ENCODE measurements around the gene CTSA. TPM values are rescaled to one million over a fixed set of nuclear protein-coding genes. Genes with fewer than 3 reads are reported as not detected.

The CTSA gene
- total RNA-seq, 1 donor from 2014 or later = 69.0 TPM

DNA sequence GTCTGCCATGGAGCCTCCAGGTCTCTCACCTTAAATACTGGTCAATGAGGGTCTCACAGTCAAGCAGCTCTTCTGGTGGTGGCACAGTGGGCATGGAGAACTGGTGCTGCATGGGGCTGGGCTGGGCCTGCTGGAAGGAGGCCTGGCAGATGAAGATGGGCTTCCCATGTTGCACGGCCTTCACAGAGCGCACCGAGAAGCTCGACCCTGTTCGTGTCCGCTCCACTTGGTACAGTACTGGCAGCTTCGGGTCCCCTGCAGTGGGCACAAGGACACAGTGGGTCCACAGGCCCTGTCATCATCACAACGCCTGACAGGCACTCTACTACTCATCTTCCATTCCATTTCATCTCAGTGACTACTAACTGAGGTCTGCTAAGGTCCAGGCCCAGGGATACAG lies 42.7 kb upstream of the CTSA start:
- H3K27me3 ChIP-seq (ENCODE audit: insufficient read depth, low read length) = no peaks in the 10 kb centered on the region
- TF ChIP-seq, protein P1, sequence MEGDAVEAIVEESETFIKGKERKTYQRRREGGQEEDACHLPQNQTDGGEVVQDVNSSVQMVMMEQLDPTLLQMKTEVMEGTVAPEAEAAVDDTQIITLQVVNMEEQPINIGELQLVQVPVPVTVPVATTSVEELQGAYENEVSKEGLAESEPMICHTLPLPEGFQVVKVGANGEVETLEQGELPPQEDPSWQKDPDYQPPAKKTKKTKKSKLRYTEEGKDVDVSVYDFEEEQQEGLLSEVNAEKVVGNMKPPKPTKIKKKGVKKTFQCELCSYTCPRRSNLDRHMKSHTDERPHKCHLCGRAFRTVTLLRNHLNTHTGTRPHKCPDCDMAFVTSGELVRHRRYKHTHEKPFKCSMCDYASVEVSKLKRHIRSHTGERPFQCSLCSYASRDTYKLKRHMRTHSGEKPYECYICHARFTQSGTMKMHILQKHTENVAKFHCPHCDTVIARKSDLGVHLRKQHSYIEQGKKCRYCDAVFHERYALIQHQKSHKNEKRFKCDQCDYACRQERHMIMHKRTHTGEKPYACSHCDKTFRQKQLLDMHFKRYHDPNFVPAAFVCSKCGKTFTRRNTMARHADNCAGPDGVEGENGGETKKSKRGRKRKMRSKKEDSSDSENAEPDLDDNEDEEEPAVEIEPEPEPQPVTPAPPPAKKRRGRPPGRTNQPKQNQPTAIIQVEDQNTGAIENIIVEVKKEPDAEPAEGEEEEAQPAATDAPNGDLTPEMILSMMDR (IDR thresholded peaks at IDR 0.05; ENCODE audit: insufficient read depth, low read depth, low read length) = no peak
- no peak for TF ChIP-seq EZH2 (IDR thresholded peaks at IDR 0.05; ENCODE audit: insufficient read depth, low read length)
- peaks cover 12% of the 10 kb centered on the region for H3K36me3 ChIP-seq (ENCODE audit: insufficient read depth, low read length)
- no peak overlapping the region for H3K27ac ChIP-seq (ENCODE audit: low read depth, low read length)
- peaks cover 20% of the 10 kb centered on the region for H3K36me3 Mint-ChIP-seq (ENCODE audit: low read depth, unreplicated experiment)
- no peaks in the 10 kb centered on the region for H3K79me2 ChIP-seq (ENCODE audit: insufficient read depth, low read length)
- H4K20me1 ChIP-seq (ENCODE audit: insufficient read depth, low read length) = peaks cover 6% of the 10 kb centered on the region
- no peaks in the 10 kb centered on the region for H3K4me1 ChIP-seq (ENCODE audit: insufficient read depth, low read length)
- no peak overlapping the region for H3K27ac Mint-ChIP-seq (ENCODE audit: unreplicated experiment)
- DNase-seq (ENCODE audit: low read depth) = no peak
- H3K4me3 Mint-ChIP-seq (ENCODE audit: unreplicated experiment) = no peak overlapping the region
- H3K9ac ChIP-seq (ENCODE audit: low read length) = no peak overlapping the region
- no peak overlapping the region for H2AFZ ChIP-seq (ENCODE audit: low read depth, low read length)
- FAIRE-seq = no peak
- H3K27me3 Mint-ChIP-seq (ENCODE audit: low read depth, unreplicated experiment) = no peaks in the 10 kb centered on the region
- H3K9me3 ChIP-seq (ENCODE audit: insufficient read depth, low read depth, low read length) = no peaks in the 10 kb centered on the region
- no peaks in the 10 kb centered on the region for H3K9me3 Mint-ChIP-seq (ENCODE audit: unreplicated experiment)
- H3K4me2 ChIP-seq (ENCODE audit: low read length) = no peak overlapping the region
- H3K4me1 Mint-ChIP-seq (ENCODE audit: low read depth, unreplicated experiment) = no peaks in the 10 kb centered on the region
- H3K4me3 ChIP-seq (ENCODE audit: insufficient read depth, low read depth, low read length) = no peak overlapping the region

DNA sequence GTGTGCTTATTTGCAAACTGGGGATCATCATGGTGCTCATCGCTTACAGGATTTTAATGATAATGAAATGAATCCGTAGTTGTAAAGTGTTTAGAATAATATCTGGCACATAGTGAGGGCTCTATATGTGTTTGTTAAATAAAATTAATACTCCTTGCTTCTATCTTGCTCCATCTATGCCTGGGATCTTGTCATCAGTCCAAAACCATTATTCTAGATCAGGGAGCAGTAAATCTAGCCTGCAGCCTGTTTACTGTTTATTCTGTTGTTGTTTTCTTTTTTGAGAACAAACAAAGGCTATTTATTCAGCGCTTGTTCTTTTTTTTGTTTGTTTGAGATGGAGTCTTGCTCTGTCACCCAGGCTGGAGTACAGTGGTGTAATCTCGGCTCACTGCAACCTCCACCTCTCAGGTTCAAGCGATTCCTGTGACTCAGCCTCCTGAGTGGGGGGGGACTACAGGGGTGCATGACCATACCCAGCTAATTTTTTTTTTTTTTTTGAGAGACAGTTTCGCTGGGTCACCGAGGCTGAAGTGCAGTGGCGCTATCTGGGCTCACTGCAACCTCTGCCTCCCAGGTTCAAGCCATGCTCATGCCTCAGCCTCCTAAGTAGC lies 42.1 kb upstream of the CTSA start:
- no peaks in the 10 kb centered on the region for H3K27me3 ChIP-seq (ENCODE audit: insufficient read depth, low read length)
- Mint-ChIP-seq H3K36me3 (ENCODE audit: low read depth, unreplicated experiment) (peaks cover 23% of the 10 kb centered on the region), H3K4me3 (ENCODE audit: unreplicated experiment) (no peak overlapping the region), H3K27ac (ENCODE audit: unreplicated experiment) (no peak overlapping the region), H3K27me3 (ENCODE audit: low read depth, unreplicated experiment) (no peaks in the 10 kb centered on the region), H3K9me3 (ENCODE audit: unreplicated experiment) (no peaks in the 10 kb centered on the region), H3K4me1 (ENCODE audit: low read depth, unreplicated experiment) (no peaks in the 10 kb centered on the region)
- no peak overlapping the region for H3K27ac ChIP-seq (ENCODE audit: low read depth, low read length)
- H3K36me3 ChIP-seq (ENCODE audit: insufficient read depth, low read length) = peaks cover 12% of the 10 kb centered on the region
- no peak overlapping the region for H3K9ac ChIP-seq (ENCODE audit: low read length)
- H3K4me3 ChIP-seq (ENCODE audit: insufficient read depth, low read depth, low read length) = no peak overlapping the region
- no peak overlapping the region for H3K4me2 ChIP-seq (ENCODE audit: low read length)
- H3K79me2 ChIP-seq (ENCODE audit: insufficient read depth, low read length) = no peaks in the 10 kb centered on the region
- FAIRE-seq = no peak
- no peaks in the 10 kb centered on the region for H3K9me3 ChIP-seq (ENCODE audit: insufficient read depth, low read depth, low read length)
- no peak for DNase-seq (ENCODE audit: low read depth)
- H3K4me1 ChIP-seq (ENCODE audit: insufficient read depth, low read length) = no peaks in the 10 kb centered on the region
- peaks cover 3% of the 10 kb centered on the region for H4K20me1 ChIP-seq (ENCODE audit: insufficient read depth, low read length)
- no peak overlapping the region for H2AFZ ChIP-seq (ENCODE audit: low read depth, low read length)
- TF ChIP-seq, protein P1 (IDR thresholded peaks at IDR 0.05; ENCODE audit: insufficient read depth, low read depth, low read length) = no peak
- TF ChIP-seq EZH2 (IDR thresholded peaks at IDR 0.05; ENCODE audit: insufficient read depth, low read length) = no peak

DNA sequence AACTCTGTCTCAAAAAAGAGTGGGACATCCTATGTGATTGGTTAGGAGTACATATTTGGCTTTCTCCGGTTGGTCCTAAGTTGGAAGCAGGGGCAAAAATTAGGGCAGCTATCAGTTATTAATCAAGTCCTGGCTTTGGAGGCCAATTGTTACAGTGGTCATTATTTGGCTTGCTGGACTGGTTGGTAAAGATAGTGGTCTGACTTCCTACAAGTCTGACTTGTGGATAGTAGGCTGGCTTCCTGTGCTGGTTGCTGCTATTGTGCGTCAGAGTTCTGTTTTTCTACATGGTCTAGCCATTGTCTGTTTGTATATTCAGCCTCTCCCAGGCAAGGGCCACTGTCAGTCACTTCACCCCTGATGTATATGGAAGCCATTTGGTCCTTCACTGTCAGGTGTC lies 40.9 kb upstream of the CTSA start:
- H3K4me1 ChIP-seq (ENCODE audit: insufficient read depth, low read length) = no peaks in the 10 kb centered on the region
- no peak for DNase-seq (ENCODE audit: low read depth)
- H3K27me3 Mint-ChIP-seq (ENCODE audit: low read depth, unreplicated experiment) = no peaks in the 10 kb centered on the region
- H2AFZ ChIP-seq (ENCODE audit: low read depth, low read length) = no peak overlapping the region
- H3K9me3 ChIP-seq (ENCODE audit: insufficient read depth, low read depth, low read length) = no peaks in the 10 kb centered on the region
- peaks cover 8% of the 10 kb centered on the region for H3K79me2 ChIP-seq (ENCODE audit: insufficient read depth, low read length)
- no peak for TF ChIP-seq EZH2 (IDR thresholded peaks at IDR 0.05; ENCODE audit: insufficient read depth, low read length)
- TF ChIP-seq, protein P1 (IDR thresholded peaks at IDR 0.05; ENCODE audit: insufficient read depth, low read depth, low read length) = no peak
- H3K36me3 ChIP-seq (ENCODE audit: insufficient read depth, low read length) = peaks cover 6% of the 10 kb centered on the region
- H3K4me2 ChIP-seq (ENCODE audit: low read length) = no peak overlapping the region
- no peak overlapping the region for H3K4me3 Mint-ChIP-seq (ENCODE audit: unreplicated experiment)
- H3K9ac ChIP-seq (ENCODE audit: low read length) = no peak overlapping the region
- FAIRE-seq = no peak
- H3K27ac ChIP-seq (ENCODE audit: low read depth, low read length) = no peak overlapping the region
- peaks cover 24% of the 10 kb centered on the region for H3K36me3 Mint-ChIP-seq (ENCODE audit: low read depth, unreplicated experiment)
- H4K20me1 ChIP-seq (ENCODE audit: insufficient read depth, low read length) = peaks cover 9% of the 10 kb centered on the region
- no peak overlapping the region for H3K27ac Mint-ChIP-seq (ENCODE audit: unreplicated experiment)
- H3K9me3 Mint-ChIP-seq (ENCODE audit: unreplicated experiment) = no peaks in the 10 kb centered on the region
- no peak overlapping the region for H3K4me3 ChIP-seq (ENCODE audit: insufficient read depth, low read depth, low read length)
- no peaks in the 10 kb centered on the region for H3K27me3 ChIP-seq (ENCODE audit: insufficient read depth, low read length)
- no peaks in the 10 kb centered on the region for H3K4me1 Mint-ChIP-seq (ENCODE audit: low read depth, unreplicated experiment)

Data from astrocyte (in vitro differentiated cells and primary cell).